GM12878 (cell line): Measurements from ENCODE around the gene OCRL. TPM values are rescaled to one million over a fixed set of nuclear protein-coding genes. Genes with fewer than 3 reads are reported as not detected.

ENCODE experiments used
- ATAC-seq: fragments of 200-7000 bp; cut with Tn5 transposase; 3 replicates; pipeline ENCODE4 v1.9.1; 2020; ENCODE audit warnings: mild to moderate bottlenecking, moderate library complexity
- BruUV-seq: library from RNA; stranded (reverse); fragments of 400-500 nt; replicated peaks from 2 replicates; lab custom pipeline; 2021; lab: Mats Ljungman, UMichigan
- CTCF ChIA-PET: fragments of 300-600 bp; sonication (Branson Sonifier 250); formaldehyde crosslinking; extraction: SDS; loops from one replicate; lab custom pipeline; 2021; ENCODE audit warnings: inconsistent platforms; lab: Yijun Ruan, JAX
- POLR2A ChIA-PET: fragments of 350-600 bp; formaldehyde crosslinking; extraction: SDS; loops from one replicate; lab custom pipeline; 2021; ENCODE audit warnings: inconsistent platforms; lab: Charles Lee
- RAD21 ChIA-PET: fragments of 300-600 bp; sonication (Branson Sonifier 250); formaldehyde crosslinking; loops from one replicate; lab custom pipeline; 2023; ENCODE audit warnings: antibody characterized with exemption; ENCODE audit not compliant: unreplicated experiment; lab: Charles Lee
- SMC1A ChIA-PET: fragments of 300-600 bp; sonication (Branson Sonifier 250); formaldehyde crosslinking; loops from one replicate; lab custom pipeline; 2023; ENCODE audit not compliant: unreplicated experiment, uncharacterized antibody; lab: Charles Lee
- DNase-seq: peaks from one replicate; pipeline ENCODE4 v3.0.0-alpha.2; 2011; ENCODE audit warnings: low read depth, low spot score
- FAIRE-seq: peaks from 3 replicates; lab custom pipeline; 2011; peaks lifted over from hg19 to GRCh38; lab: Jason Lieb, UNC
- H2AFZ ChIP-seq: 2 replicates; pipeline ENCODE4 v1.6.0; 2011; ENCODE audit warnings: low read depth, low read length, control low read depth; ENCODE audit not compliant: control insufficient read depth
- H3K27ac ChIP-seq: 2 replicates; pipeline ENCODE4 v1.5.1; 2011; ENCODE audit warnings: control low read depth; ENCODE audit not compliant: control insufficient read depth, insufficient read depth
- H3K27me3 ChIP-seq, 2 experiments: replicated peaks in 1 of 2; 2 replicates each; pipeline versions ENCODE4 v1.6.0 to v1.6.1; 2011; ENCODE audit warnings: low read length in 1 of 2; ENCODE audit not compliant: control insufficient read depth in 2 of 2, insufficient read depth in 2 of 2
- H3K36me3 ChIP-seq, 2 experiments: 2 replicates each; pipeline ENCODE4 v1.5.1; 2011; ENCODE audit warnings: low read length in 1 of 2; ENCODE audit not compliant: control insufficient read depth in 2 of 2, insufficient read depth in 2 of 2
- H3K4me1 ChIP-seq: 2 replicates; pipeline ENCODE4 v1.6.1; 2011; ENCODE audit warnings: mild to moderate bottlenecking, low read length, moderate library complexity, mixed read lengths; ENCODE audit not compliant: control insufficient read depth, insufficient read depth
- H3K4me2 ChIP-seq: 2 replicates; pipeline ENCODE4 v1.6.0; 2011; ENCODE audit warnings: control low read depth; ENCODE audit not compliant: control insufficient read depth, insufficient read depth
- H3K4me3 ChIP-seq: fragments of 200-600 bp; sonication (generic); 2 replicates; pipeline ENCODE4 v1.5.1; 2016
- H3K79me2 ChIP-seq: 2 replicates; pipeline ENCODE4 v1.6.0; 2011; ENCODE audit warnings: low read length; ENCODE audit not compliant: control insufficient read depth, insufficient read depth
- H3K9ac ChIP-seq: 2 replicates; pipeline ENCODE4 v1.8.0; 2011; ENCODE audit warnings: low read length, control low read depth, mixed read lengths; ENCODE audit not compliant: control insufficient read depth, insufficient read depth
- H3K9me3 ChIP-seq: replicated peaks from 3 replicates; pipeline ENCODE4 v1.5.1; 2011; ENCODE audit warnings: mild to moderate bottlenecking, low read length; ENCODE audit not compliant: control insufficient read depth, insufficient read depth
- H4K20me1 ChIP-seq: 2 replicates; pipeline ENCODE4 v1.6.0; 2011; ENCODE audit not compliant: control insufficient read depth, insufficient read depth
- BCL3 ChIP-seq: IDR thresholded peaks from 2 replicates; pipeline ENCODE4 v1.6.1; 2011; ENCODE audit warnings: borderline replicate concordance, low read depth, mild to moderate bottlenecking, moderate library complexity, low read length; ENCODE audit not compliant: insufficient read depth, poor library complexity, severe bottlenecking
- CBFB ChIP-seq: IDR thresholded peaks from 2 replicates; pipeline ENCODE4 v1.6.1; 2016; ENCODE audit warnings: antibody characterized with exemption, low read depth
- MLLT1 ChIP-seq: fragments of 450-650 bp; IDR thresholded peaks from 2 replicates; pipeline ENCODE4 v1.6.1; 2016; ENCODE audit warnings: mild to moderate bottlenecking
- POU2F2 ChIP-seq: IDR thresholded peaks from 3 replicates; pipeline ENCODE4 v1.6.1; 2011; ENCODE audit warnings: low read depth, mild to moderate bottlenecking, low read length, borderline replicate concordance
- RELA ChIP-seq: fragments of 450-650 bp; IDR thresholded peaks from 2 replicates; pipeline ENCODE4 v1.8.0; 2014; ENCODE audit warnings: borderline replicate concordance; ENCODE audit not compliant: partially characterized antibody
- RELB ChIP-seq: fragments of 450-650 bp; IDR thresholded peaks from 2 replicates; pipeline ENCODE4 v1.6.1; 2017; ENCODE audit warnings: low read depth, mild to moderate bottlenecking, moderate library complexity
- SIX5 ChIP-seq: IDR thresholded peaks from 2 replicates; pipeline ENCODE4 v1.6.1; 2011; ENCODE audit warnings: mild to moderate bottlenecking, low read depth, low read length, moderate library complexity; ENCODE audit not compliant: severe bottlenecking
- SUZ12 ChIP-seq: fragments of 200-600 bp; sonication (generic); IDR thresholded peaks from one replicate; pipeline ENCODE4 v1.6.1; 2018; ENCODE audit warnings: antibody characterized with exemption, mild to moderate bottlenecking; ENCODE audit not compliant: unreplicated experiment
- TARDBP ChIP-seq: IDR thresholded peaks from 2 replicates; pipeline ENCODE4 v1.6.1; 2016; ENCODE audit warnings: borderline replicate concordance
- ZBTB11 ChIP-seq: fragments of 450-650 bp; formaldehyde crosslinking; IDR thresholded peaks from 2 replicates; pipeline ENCODE4 v1.5.0; 2022; ENCODE audit warnings: mild to moderate bottlenecking, missing genetic modification characterization
- WGBS: methylation state at CpG from one replicate; pipeline ENCODE4 v1.1.6; 2016; ENCODE audit warnings: low lambda C conversion rate; ENCODE audit not compliant: insufficient replicate concordance, insufficient coverage; ENCODE audit errors: missing lambda C conversion rate; 5-methylcytosine and 5-hydroxymethylcytosine counted together
- in situ Hi-C: fragments of 300-500 bp; cut with MboI; formaldehyde crosslinking; loops from 9 replicates; pipeline ENCODE4 v1.14.3; 2018; ENCODE audit warnings: mixed read lengths
- intact Hi-C: fragments of 100-400 bp; cut with micrococcal nuclease; formaldehyde crosslinking; loops from one replicate; pipeline ENCODE4 v1.14.2; 2022; ENCODE audit not compliant: unreplicated experiment
- polyA plus RNA-seq, 11 experiments: library from polyadenylated mRNA; depleted of rRNA in 4 of 11; unstranded in 6 of 11; stranded (reverse) in 5 of 11; fragments of >200 nt; fragmentation: Nextera tagmentation in 4 of 11; fragmentation: Illumina TruSeq in 1 of 11; extraction: Ambion mirVana in 4 of 11; extraction: Trizol in 1 of 11; gene quantifications; 1 replicate in 1 of 11; 2 replicates in 10 of 11; pipeline versions ENCODE4 v1.2.1 to v1.2.3, GENCODE V29; 2011 to 2016; ENCODE audit warnings: inconsistent platforms in 2 of 11, missing spikeins in 2 of 11, low read depth in 1 of 11
- total RNA-seq, 4 experiments: library from RNA; depleted of rRNA in 3 of 4; stranded (reverse); fragments of >200 nt in 3 of 4; fragmentation: Illumina TruSeq in 1 of 4; extraction: Trizol in 1 of 4; gene quantifications; 2 replicates each; pipeline versions ENCODE4 v1.2.1 to v1.2.3, GENCODE V29; 2013 to 2021

OCRL gene
- total and polyA plus RNA-seq, 10 of the 15 experiments (the other 5 are each of a cell fraction or from before 2014, with no cell fraction given), result 0.53 to 4.4 (median 2.3) TPM

GRCh38 chrX:129640737-129641136, 100.7 kb downstream of the OCRL start:
- CTCF ChIA-PET, result interaction anchor here (1.5 to 7.9 kb wide), 3 partner anchors 10 to 85 kb away, joined by 5 to 74 read pairs (median 6); no protein-coding TSS in a partner anchor
- no peak overlapping the region for H2AFZ ChIP-seq
- H4K20me1 ChIP-seq, result no peaks in the 10 kb centered on the region
- POLR2A ChIA-PET, result interaction anchor here (1.0 kb wide), 1 partner anchor 13 kb away, joined by 4 read pairs; no protein-coding TSS in a partner anchor
- no peak overlapping the region for H3K4me2 ChIP-seq
- H3K27me3 ChIP-seq, result no peaks in the 10 kb centered on the region; a peak in 2 of 4 replicates
- H3K9ac ChIP-seq, result no peak overlapping the region
- no peaks in the 10 kb centered on the region for H3K36me3 ChIP-seq
- RAD21 ChIA-PET, result interaction anchor here (0.8 to 0.9 kb wide), 2 partner anchors 9 to 32 kb away, joined by 3 read pairs; no protein-coding TSS in a partner anchor
- H3K79me2 ChIP-seq, result no peaks in the 10 kb centered on the region
- H3K27ac ChIP-seq, result no peak overlapping the region
- no TSS peak for BruUV-seq
- intact Hi-C loops, result no loop called here
- peaks cover 3% of the 10 kb centered on the region; the same call in 1 of the 3 replicates for H3K9me3 ChIP-seq
- WGBS, result 0% methylated on average over 1 of the region's 1 CpG
- ATAC-seq, result no peak
- no peak for DNase-seq
- in situ Hi-C loops, result no loop called here
- no peak overlapping the region for H3K4me3 ChIP-seq
- no peak for FAIRE-seq
- H3K4me1 ChIP-seq, result no peaks in the 10 kb centered on the region
- TF ChIP-seq RELA (no peak), RELB (no peak), CBFB (no peak), ZBTB11 (CRISPR knock-in tag) (no peak), SUZ12 (no peak), BCL3 (no peak), MLLT1 (no peak), TARDBP (no peak), POU2F2 (no peak), SIX5 (no peak)
- SMC1A ChIA-PET, result interaction anchor here (0.9 to 1.2 kb wide), 2 partner anchors 20 to 183 kb away, joined by 3 read pairs; no protein-coding TSS in a partner anchor
